Natural killer cell treated with Interleukin-12 subunit alpha and Interleukin-12 subunit beta and Interleukin-15 and Interleukin-18, amount 100 ng/mL, for 72 hours (primary cell): Measurements from ENCODE around the gene HOPX. TPM values are rescaled to one million over a fixed set of nuclear protein-coding genes. Genes with fewer than 3 reads are reported as not detected.
"Not testable (repeated sequence)": the region's sequence is repeated elsewhere in the genome, so short reads cannot be mapped to it uniquely, and the experiment has no call there.

Source experiments
- ATAC-seq, 2 donors: fragments of 150-1000 bp; cut with Tn5 transposase in 1 of 2; sonication (Bioruptor Pico), chemical (Tn5 transposase) in 1 of 2; 2 replicates each; pipeline ENCODE4 v1.10.0; 2021
- DNase-seq: peaks from one replicate; pipeline ENCODE4 v3.0.0; 2022; ENCODE audit warnings: low spot score
- H3K27ac Mint-ChIP-seq, 2 donors: 1 replicate in 1 of 2; 2 replicates in 1 of 2; pipeline ENCODE4 v1.8.0; 2022; ENCODE audit warnings: mixed read lengths in 2 of 2, mild to moderate bottlenecking in 1 of 2, moderate library complexity in 1 of 2
- H3K27me3 Mint-ChIP-seq, 2 donors: 1 replicate in 1 of 2; 2 replicates in 1 of 2; pipeline ENCODE4 v1.8.0; 2022; ENCODE audit warnings: mixed read lengths in 2 of 2
- H3K36me3 Mint-ChIP-seq: one replicate; pipeline ENCODE4 v1.8.0; 2022; ENCODE audit warnings: mixed read lengths
- H3K4me1 Mint-ChIP-seq, 2 donors: 1 replicate in 1 of 2; 2 replicates in 1 of 2; pipeline ENCODE4 v1.8.0; 2022; ENCODE audit warnings: low read depth in 2 of 2, mixed read lengths in 2 of 2, mild to moderate bottlenecking in 1 of 2
- H3K4me3 Mint-ChIP-seq: one replicate; pipeline ENCODE4 v1.8.0; 2022; ENCODE audit warnings: mixed read lengths
- H3K9me3 Mint-ChIP-seq: 2 replicates; pipeline ENCODE4 v1.8.0; 2022; ENCODE audit warnings: mixed read lengths
- total RNA-seq, 2 donors: library from RNA; stranded (reverse); gene quantifications; one replicate each; pipeline ENCODE4 v1.2.3, GENCODE V29; 2022

HOPX gene
- total RNA-seq, 2 donors from 2014 or later, result 100 to 281 TPM

DNA sequence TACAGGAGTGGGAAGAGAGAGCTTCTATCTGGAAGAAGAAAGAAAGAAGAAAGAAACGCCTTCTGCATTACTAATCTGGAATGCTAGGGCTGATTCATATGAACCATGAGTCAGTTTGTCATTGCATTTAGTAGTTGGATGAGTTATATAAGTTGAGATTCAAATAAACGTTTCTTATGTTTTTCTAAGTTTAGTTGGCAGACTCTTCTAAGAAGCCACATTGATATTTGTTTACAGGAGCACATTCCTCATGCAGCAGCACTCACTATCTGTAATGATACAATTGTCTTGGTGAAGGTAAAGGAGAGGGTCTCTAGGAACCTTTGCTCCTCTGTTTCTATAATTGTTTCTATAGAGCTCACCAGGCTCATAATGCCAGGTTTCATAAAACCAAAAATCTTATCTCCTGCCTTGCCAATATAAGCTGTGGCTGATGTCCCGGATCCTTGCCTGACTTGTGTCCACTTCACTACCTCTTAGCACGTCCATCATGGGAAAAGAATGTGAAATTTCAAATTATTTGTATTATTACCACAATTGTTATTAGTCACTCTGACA is 39.5 kb downstream of the HOPX start:
- Mint-ChIP-seq H3K27ac (peak overlapping the region; percentile 76 to 90), H3K27me3 (no peaks in the 10 kb centered on the region), H3K36me3 (peaks cover 9% of the 10 kb centered on the region), H3K4me3 (peak overlapping the region; percentile 84), H3K9me3 (peaks cover 10% of the 10 kb centered on the region), H3K4me1 (peaks cover 48 to 58% of the 10 kb centered on the region in 2 donors)
- ATAC-seq, result peak; percentile 69 to 77
- no peak for DNase-seq

GRCh38 chr4:56640621-56641493 is 40.2 kb downstream of the HOPX start:
- H3K27me3 Mint-ChIP-seq, result no peaks in the 10 kb centered on the region
- ATAC-seq, result peak; percentile 85 to 88
- H3K4me1 Mint-ChIP-seq, result peaks cover 41 to 53% of the 10 kb centered on the region in 2 donors
- peak overlapping the region; percentile 84 for H3K4me3 Mint-ChIP-seq
- peak overlapping the region; percentile 76 to 90 for H3K27ac Mint-ChIP-seq
- H3K36me3 Mint-ChIP-seq, result peaks cover 2% of the 10 kb centered on the region
- DNase-seq, result peak; percentile 74
- H3K9me3 Mint-ChIP-seq, result peaks cover 3% of the 10 kb centered on the region

- DNase-seq (no peak), ATAC-seq (no peak)
- H3K4me3 Mint-ChIP-seq, result no peak overlapping the region
- H3K27ac Mint-ChIP-seq, result peak overlapping the region in 1 of 2 donors; percentile 90
- H3K9me3 Mint-ChIP-seq, result peaks cover 2% of the 10 kb centered on the region
- H3K36me3 Mint-ChIP-seq, result no peaks in the 10 kb centered on the region
- H3K27me3 Mint-ChIP-seq, result no peaks in the 10 kb centered on the region
- H3K4me1 Mint-ChIP-seq, result peaks cover 34 to 38% of the 10 kb centered on the region in 2 donors
Measured at GRCh38 chr4:56637791-56638190, 43.3 kb downstream of the HOPX start.

GRCh38 chr4:56637154-56637553 is 43.9 kb downstream of the HOPX start:
- H3K27me3 Mint-ChIP-seq, result no peaks in the 10 kb centered on the region
- no peak for ATAC-seq
- H3K27ac Mint-ChIP-seq, result peak overlapping the region in 1 of 2 donors; percentile 38
- peaks cover 2% of the 10 kb centered on the region for H3K9me3 Mint-ChIP-seq
- no peaks in the 10 kb centered on the region for H3K36me3 Mint-ChIP-seq
- DNase-seq, result no peak
- H3K4me1 Mint-ChIP-seq, result peaks cover 32 to 35% of the 10 kb centered on the region in 2 donors
- no peak overlapping the region for H3K4me3 Mint-ChIP-seq

GRCh38 chr4:56634954-56635353 is 46.1 kb downstream of the HOPX start:
- H3K4me3 Mint-ChIP-seq, H3K9me3 Mint-ChIP-seq, H3K36me3 Mint-ChIP-seq, H3K27ac Mint-ChIP-seq, ATAC-seq, H3K27me3 Mint-ChIP-seq: not testable (repeated sequence)
- peaks cover 10 to 15% of the 10 kb centered on the region in 2 donors for H3K4me1 Mint-ChIP-seq
- peak; percentile 28 for DNase-seq

- no peak for ATAC-seq
- DNase-seq, result peak; percentile 5
- no peaks in the 10 kb centered on the region for H3K27me3 Mint-ChIP-seq
- H3K36me3 Mint-ChIP-seq, result no peaks in the 10 kb centered on the region
- H3K27ac Mint-ChIP-seq, result no peak overlapping the region
- no peaks in the 10 kb centered on the region for H3K9me3 Mint-ChIP-seq
- no peak overlapping the region for H3K4me3 Mint-ChIP-seq
- peaks cover 0 to 5% of the 10 kb centered on the region in 2 donors for H3K4me1 Mint-ChIP-seq
Measured at GRCh38 chr4:56633486-56633885, 47.6 kb downstream of the HOPX start.

GRCh38 chr4:56630876-56631666 is 50.0 kb downstream of the HOPX start:
- H3K36me3 Mint-ChIP-seq, result no peaks in the 10 kb centered on the region
- ATAC-seq, result no peak
- H3K27ac Mint-ChIP-seq, result no peak overlapping the region
- DNase-seq, result no peak
- no peaks in the 10 kb centered on the region for H3K27me3 Mint-ChIP-seq
- H3K4me3 Mint-ChIP-seq, result no peak overlapping the region
- H3K4me1 Mint-ChIP-seq, result peaks cover 0 to 18% of the 10 kb centered on the region in 2 donors
- no peaks in the 10 kb centered on the region for H3K9me3 Mint-ChIP-seq

- no peaks in the 10 kb centered on the region for H3K27me3 Mint-ChIP-seq
- peak overlapping the region in 1 of 2 donors; percentile 51 for H3K27ac Mint-ChIP-seq
- H3K36me3 Mint-ChIP-seq, result peaks cover 8% of the 10 kb centered on the region
- no peak overlapping the region for H3K4me3 Mint-ChIP-seq
- DNase-seq (peak; percentile 15), ATAC-seq (no peak)
- H3K9me3 Mint-ChIP-seq, result peaks cover 6% of the 10 kb centered on the region
- peaks cover 0 to 19% of the 10 kb centered on the region in 2 donors for H3K4me1 Mint-ChIP-seq
Measured at GRCh38 chr4:56628592-56628991, 52.5 kb downstream of the HOPX start.

- ATAC-seq (no peak), DNase-seq (no peak)
- Mint-ChIP-seq H3K36me3 (peaks cover 8% of the 10 kb centered on the region), H3K9me3 (peaks cover 6% of the 10 kb centered on the region), H3K27me3 (no peaks in the 10 kb centered on the region), H3K27ac (peak overlapping the region in 1 of 2 donors; percentile 51), H3K4me1 (peaks cover 0 to 19% of the 10 kb centered on the region in 2 donors), H3K4me3 (no peak overlapping the region)
Measured at GRCh38 chr4:56627985-56628384, 53.1 kb downstream of the HOPX start.

DNA sequence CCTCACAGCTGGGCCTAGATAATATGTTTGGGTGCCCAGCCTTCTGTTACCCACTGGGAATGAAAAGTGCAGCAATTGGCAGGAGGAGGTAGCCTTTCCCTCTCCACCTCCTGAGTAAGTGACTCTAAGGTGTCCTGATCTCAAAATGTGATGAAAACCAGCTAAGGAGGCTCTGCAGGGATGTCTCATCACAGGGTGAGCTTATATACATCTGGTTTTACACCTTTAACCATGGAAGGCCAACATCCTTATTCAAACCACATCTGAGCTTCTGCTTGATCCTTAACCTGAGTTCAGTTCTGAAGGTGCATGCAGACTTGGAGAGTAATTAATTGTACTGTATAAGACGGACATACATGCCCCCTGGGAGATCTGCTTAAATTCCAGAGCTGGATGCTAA is 53.7 kb downstream of the HOPX start:
- Mint-ChIP-seq H3K27ac (peak overlapping the region in 1 of 2 donors; percentile 15), H3K9me3 (peaks cover 6% of the 10 kb centered on the region), H3K4me3 (no peak overlapping the region), H3K4me1 (peaks cover 0 to 19% of the 10 kb centered on the region in 2 donors), H3K27me3 (no peaks in the 10 kb centered on the region), H3K36me3 (peaks cover 8% of the 10 kb centered on the region)
- ATAC-seq, result peak in 1 of 2 donors; percentile 69
- DNase-seq, result no peak

- DNase-seq (peak; percentile 39), ATAC-seq (no peak)
- Mint-ChIP-seq H3K4me1 (peaks cover 0 to 19% of the 10 kb centered on the region in 2 donors), H3K4me3 (no peak overlapping the region), H3K36me3 (peaks cover 8% of the 10 kb centered on the region), H3K9me3 (peaks cover 6% of the 10 kb centered on the region), H3K27me3 (no peaks in the 10 kb centered on the region), H3K27ac (peak overlapping the region in 1 of 2 donors; percentile 15)
Measured at GRCh38 chr4:56626963-56627362, 54.1 kb downstream of the HOPX start.

DNA sequence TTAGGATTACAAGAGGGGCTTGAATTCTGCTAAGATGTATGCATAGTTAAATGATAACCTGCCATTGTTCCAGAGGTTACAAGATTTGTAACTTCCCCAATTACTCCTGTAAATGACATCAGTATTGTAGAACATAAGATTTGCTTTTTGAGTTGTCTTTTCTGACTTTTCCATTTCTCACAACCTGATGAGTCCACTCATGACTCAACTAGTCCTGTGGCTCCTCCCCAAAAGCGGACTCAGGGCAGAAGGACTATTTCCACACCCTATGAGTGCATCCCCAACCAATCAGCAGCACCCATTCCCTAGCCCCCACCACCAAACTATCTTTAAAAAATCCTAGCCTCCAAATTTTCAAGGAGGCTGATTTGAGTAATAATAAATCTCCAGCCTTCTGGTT is 54.7 kb downstream of the HOPX start:
- no peak for ATAC-seq
- peaks cover 6% of the 10 kb centered on the region for H3K9me3 Mint-ChIP-seq
- H3K27ac Mint-ChIP-seq, result peak overlapping the region in 1 of 2 donors; percentile 15

DNA sequence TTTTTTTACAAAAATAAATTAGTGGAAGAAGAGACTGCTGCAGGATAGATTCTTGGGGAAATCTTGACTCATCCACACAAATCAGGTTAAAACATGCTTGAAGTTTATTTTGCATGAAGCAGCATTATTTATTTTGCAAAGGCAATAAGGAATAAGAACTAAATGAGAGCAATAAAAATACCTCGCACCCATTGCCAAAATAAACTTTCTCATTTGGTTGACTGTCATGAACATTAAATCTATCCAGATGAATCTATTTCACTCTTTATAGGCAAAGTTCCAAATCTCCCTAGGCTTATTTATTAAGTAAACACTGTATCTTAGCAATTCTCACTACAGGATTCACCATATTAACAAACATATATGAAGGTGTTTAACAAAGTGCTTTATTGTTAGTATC is 58.9 kb downstream of the HOPX start:
- Mint-ChIP-seq H3K36me3 (peaks cover 8% of the 10 kb centered on the region), H3K9me3 (peaks cover 6% of the 10 kb centered on the region), H3K27me3 (no peaks in the 10 kb centered on the region), H3K27ac (no peak overlapping the region), H3K4me3 (no peak overlapping the region), H3K4me1 (peaks cover 11 to 13% of the 10 kb centered on the region in 2 donors)
- ATAC-seq, result no peak
- no peak for DNase-seq

More for the DNA sequence above, 54.7 kb downstream of the HOPX start:
- peaks cover 8% of the 10 kb centered on the region for H3K36me3 Mint-ChIP-seq
- no peak overlapping the region for H3K4me3 Mint-ChIP-seq
- no peaks in the 10 kb centered on the region for H3K27me3 Mint-ChIP-seq
- no peak for DNase-seq
- peaks cover 0 to 19% of the 10 kb centered on the region in 2 donors for H3K4me1 Mint-ChIP-seq
